Measurements from ENCODE around the gene SCYGR7. TPM values are rescaled to one million over a fixed set of nuclear protein-coding genes. Genes with fewer than 3 reads are reported as not detected.

SCYGR7 gene
- total and polyA plus RNA-seq, 2 of the 13 experiments (the other 11 are each of a cell fraction or from before 2014, with no cell fraction given) = not detected

DNA sequence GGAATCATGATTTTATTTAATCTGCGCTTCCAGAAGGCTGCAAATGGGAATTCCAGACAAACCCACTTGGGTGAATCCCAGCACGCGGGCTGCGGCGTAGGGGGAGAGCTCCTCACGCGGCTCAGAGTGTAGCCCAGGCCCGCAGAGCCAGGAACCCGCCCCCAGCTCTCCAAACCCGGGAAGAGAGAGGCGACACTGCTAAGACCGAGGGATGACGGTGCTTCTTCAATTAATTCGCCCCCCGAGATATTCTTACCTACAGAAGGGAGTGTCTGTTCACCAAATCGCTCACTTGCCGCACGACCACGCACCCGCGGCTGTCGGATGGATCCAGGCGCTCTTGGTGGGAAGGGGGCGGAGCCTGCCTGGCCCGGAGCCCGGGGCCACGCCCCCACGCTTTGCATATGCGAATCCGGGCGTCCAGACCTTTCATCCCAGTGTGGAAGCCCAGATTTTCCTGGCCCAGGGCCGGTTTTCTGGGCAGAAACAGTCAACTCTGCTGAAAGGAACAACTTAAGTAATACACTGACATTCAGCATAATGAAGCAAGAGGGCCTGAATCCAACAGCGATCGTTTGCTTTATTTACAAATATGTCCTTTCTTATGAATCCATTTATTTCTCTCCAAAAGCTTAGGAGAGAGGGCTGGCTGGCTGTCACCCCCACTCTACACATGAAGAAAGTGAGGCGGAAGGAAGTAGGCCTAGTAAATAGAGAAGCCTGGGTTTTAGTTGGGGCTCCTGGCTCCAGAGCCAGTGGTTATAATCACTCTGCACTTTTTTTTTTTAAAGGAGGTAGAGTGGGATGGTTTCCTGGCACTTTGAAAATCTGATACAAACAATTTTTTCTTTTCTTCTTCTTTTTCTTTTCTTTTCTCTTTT is 10.2 kb upstream of the SCYGR7 start, which contains the start of gene SLC19A3 (continued):
- TF ChIP-seq, protein P1, sequence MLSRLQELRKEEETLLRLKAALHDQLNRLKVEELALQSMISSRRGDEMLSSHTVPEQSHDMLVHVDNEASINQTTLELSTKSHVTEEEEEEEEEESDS (CRISPR knock-in tag; IDR thresholded peaks at IDR 0.05; ENCODE audit: borderline replicate concordance) = peak; percentile 71; the same call in 1 of the 2 replicates
- TF ChIP-seq, protein P2, sequence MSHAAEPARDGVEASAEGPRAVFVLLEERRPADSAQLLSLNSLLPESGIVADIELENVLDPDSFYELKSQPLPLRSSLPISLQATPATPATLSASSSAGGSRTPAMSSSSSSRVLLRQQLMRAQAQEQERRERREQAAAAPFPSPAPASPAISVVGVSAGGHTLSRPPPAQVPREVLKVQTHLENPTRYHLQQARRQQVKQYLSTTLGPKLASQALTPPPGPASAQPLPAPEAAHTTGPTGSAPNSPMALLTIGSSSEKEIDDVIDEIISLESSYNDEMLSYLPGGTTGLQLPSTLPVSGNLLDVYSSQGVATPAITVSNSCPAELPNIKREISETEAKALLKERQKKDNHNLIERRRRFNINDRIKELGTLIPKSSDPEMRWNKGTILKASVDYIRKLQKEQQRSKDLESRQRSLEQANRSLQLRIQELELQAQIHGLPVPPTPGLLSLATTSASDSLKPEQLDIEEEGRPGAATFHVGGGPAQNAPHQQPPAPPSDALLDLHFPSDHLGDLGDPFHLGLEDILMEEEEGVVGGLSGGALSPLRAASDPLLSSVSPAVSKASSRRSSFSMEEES (CRISPR knock-in tag; IDR thresholded peaks at IDR 0.05) = no peak
- TF ChIP-seq EEA1 (CRISPR knock-in tag; IDR thresholded peaks at IDR 0.05; ENCODE audit: borderline replicate concordance) (no peak), PHF8 (CRISPR knock-in tag; IDR thresholded peaks at IDR 0.05) (no peak), SNRNP70 (IDR thresholded peaks at IDR 0.05; ENCODE audit: low read depth, low read length) (no peak), ATM (IDR thresholded peaks at IDR 0.05; ENCODE audit: borderline replicate concordance) (no peak), ZNF550 (CRISPR knock-in tag; IDR thresholded peaks at IDR 0.05; ENCODE audit: borderline replicate concordance) (no peak), ZFP41 (CRISPR knock-in tag; IDR thresholded peaks at IDR 0.05; ENCODE audit: borderline replicate concordance) (no peak), YEATS4 (CRISPR knock-in tag; IDR thresholded peaks at IDR 0.05; ENCODE audit: borderline replicate concordance) (no peak; the same call in 1 of the 2 replicates), ZNF282 (IDR thresholded peaks at IDR 0.05; ENCODE audit: partially characterized antibody) (no peak), GTF3A (CRISPR knock-in tag; conservative IDR thresholded peaks at IDR 0.05) (no peak), SATB2 (CRISPR knock-in tag; IDR thresholded peaks at IDR 0.05) (no peak), POLR2A (IDR thresholded peaks at IDR 0.05; ENCODE audit: insufficient read depth in 1 of 2, low read depth in 2 of 2, low read length in 2 of 2) (peak in 1 of 2 experiments; percentile 24; a peak in 1 of 4 replicates), ZNF737 (CRISPR knock-in tag; IDR thresholded peaks at IDR 0.05; ENCODE audit: borderline replicate concordance) (no peak), ZNF605 (CRISPR knock-in tag; IDR thresholded peaks at IDR 0.05) (no peak), TAF15 (IDR thresholded peaks at IDR 0.05; ENCODE audit: low read depth, low read length, poor library complexity, severe bottlenecking) (no peak), NFIC (IDR thresholded peaks at IDR 0.05; ENCODE audit: low read length) (no peak)
- TF ChIP-seq, protein P3, sequence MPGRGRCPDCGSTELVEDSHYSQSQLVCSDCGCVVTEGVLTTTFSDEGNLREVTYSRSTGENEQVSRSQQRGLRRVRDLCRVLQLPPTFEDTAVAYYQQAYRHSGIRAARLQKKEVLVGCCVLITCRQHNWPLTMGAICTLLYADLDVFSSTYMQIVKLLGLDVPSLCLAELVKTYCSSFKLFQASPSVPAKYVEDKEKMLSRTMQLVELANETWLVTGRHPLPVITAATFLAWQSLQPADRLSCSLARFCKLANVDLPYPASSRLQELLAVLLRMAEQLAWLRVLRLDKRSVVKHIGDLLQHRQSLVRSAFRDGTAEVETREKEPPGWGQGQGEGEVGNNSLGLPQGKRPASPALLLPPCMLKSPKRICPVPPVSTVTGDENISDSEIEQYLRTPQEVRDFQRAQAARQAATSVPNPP (CRISPR knock-in tag; IDR thresholded peaks at IDR 0.05) = no peak; the same call in 1 of the 2 replicates
- TF ChIP-seq, protein P4, sequence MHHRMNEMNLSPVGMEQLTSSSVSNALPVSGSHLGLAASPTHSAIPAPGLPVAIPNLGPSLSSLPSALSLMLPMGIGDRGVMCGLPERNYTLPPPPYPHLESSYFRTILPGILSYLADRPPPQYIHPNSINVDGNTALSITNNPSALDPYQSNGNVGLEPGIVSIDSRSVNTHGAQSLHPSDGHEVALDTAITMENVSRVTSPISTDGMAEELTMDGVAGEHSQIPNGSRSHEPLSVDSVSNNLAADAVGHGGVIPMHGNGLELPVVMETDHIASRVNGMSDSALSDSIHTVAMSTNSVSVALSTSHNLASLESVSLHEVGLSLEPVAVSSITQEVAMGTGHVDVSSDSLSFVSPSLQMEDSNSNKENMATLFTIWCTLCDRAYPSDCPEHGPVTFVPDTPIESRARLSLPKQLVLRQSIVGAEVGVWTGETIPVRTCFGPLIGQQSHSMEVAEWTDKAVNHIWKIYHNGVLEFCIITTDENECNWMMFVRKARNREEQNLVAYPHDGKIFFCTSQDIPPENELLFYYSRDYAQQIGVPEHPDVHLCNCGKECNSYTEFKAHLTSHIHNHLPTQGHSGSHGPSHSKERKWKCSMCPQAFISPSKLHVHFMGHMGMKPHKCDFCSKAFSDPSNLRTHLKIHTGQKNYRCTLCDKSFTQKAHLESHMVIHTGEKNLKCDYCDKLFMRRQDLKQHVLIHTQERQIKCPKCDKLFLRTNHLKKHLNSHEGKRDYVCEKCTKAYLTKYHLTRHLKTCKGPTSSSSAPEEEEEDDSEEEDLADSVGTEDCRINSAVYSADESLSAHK (CRISPR knock-in tag; IDR thresholded peaks at IDR 0.05; ENCODE audit: borderline replicate concordance) = no peak
- TF ChIP-seq, protein P5, sequence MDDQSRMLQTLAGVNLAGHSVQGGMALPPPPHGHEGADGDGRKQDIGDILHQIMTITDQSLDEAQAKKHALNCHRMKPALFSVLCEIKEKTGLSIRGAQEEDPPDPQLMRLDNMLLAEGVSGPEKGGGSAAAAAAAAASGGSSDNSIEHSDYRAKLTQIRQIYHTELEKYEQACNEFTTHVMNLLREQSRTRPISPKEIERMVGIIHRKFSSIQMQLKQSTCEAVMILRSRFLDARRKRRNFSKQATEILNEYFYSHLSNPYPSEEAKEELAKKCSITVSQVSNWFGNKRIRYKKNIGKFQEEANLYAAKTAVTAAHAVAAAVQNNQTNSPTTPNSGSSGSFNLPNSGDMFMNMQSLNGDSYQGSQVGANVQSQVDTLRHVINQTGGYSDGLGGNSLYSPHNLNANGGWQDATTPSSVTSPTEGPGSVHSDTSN (CRISPR knock-in tag; IDR thresholded peaks at IDR 0.05; ENCODE audit: borderline replicate concordance) = no peak
- TF ChIP-seq, protein P6, sequence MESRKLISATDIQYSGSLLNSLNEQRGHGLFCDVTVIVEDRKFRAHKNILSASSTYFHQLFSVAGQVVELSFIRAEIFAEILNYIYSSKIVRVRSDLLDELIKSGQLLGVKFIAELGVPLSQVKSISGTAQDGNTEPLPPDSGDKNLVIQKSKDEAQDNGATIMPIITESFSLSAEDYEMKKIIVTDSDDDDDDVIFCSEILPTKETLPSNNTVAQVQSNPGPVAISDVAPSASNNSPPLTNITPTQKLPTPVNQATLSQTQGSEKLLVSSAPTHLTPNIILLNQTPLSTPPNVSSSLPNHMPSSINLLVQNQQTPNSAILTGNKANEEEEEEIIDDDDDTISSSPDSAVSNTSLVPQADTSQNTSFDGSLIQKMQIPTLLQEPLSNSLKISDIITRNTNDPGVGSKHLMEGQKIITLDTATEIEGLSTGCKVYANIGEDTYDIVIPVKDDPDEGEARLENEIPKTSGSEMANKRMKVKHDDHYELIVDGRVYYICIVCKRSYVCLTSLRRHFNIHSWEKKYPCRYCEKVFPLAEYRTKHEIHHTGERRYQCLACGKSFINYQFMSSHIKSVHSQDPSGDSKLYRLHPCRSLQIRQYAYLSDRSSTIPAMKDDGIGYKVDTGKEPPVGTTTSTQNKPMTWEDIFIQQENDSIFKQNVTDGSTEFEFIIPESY (CRISPR knock-in tag; IDR thresholded peaks at IDR 0.05) = no peak
